K562 (cell line): Measurements from ENCODE around the gene PLXNA2. TPM values are rescaled to one million over a fixed set of nuclear protein-coding genes. Genes with fewer than 3 reads are reported as not detected.

Experiments used
- DMBX1 ChIP-seq: fragments of 250-450 bp; sonication (Bioruptor Pico); IDR thresholded peaks from 2 replicates; pipeline ENCODE4 v1.8.0; 2022; ENCODE audit warnings: inconsistent platforms, mild to moderate bottlenecking, moderate library complexity, borderline replicate concordance
- ETS2 ChIP-seq: IDR thresholded peaks from 2 replicates; pipeline ENCODE4 v1.6.1; 2016; ENCODE audit warnings: borderline replicate concordance, missing genetic modification characterization, mild to moderate bottlenecking, moderate library complexity, missing compliant biosample characterization; ENCODE audit not compliant: poor library complexity, severe bottlenecking
- FOS ChIP-seq: IDR thresholded peaks from 3 replicates; pipeline ENCODE4 v1.6.1; 2011; ENCODE audit not compliant: insufficient read length; ENCODE audit errors: extremely low read depth
- FOXA3 ChIP-seq, 2 experiments: fragments of 450-650 bp in 1 of 2; sonication (generic) in 1 of 2; formaldehyde crosslinking; IDR thresholded peaks in 1 of 2; conservative IDR thresholded peaks in 1 of 2; 2 replicates each; pipeline versions ENCODE4 v1.4.0 to v1.8.0; 2020 to 2022; ENCODE audit warnings: mild to moderate bottlenecking in 2 of 2, missing genetic modification reagents in 1 of 2
- FOXJ3 ChIP-seq: sonication (generic); formaldehyde crosslinking; IDR thresholded peaks from 2 replicates; pipeline ENCODE4 v1.4.0; 2020; ENCODE audit warnings: mild to moderate bottlenecking, missing genetic modification reagents
- GTF2E2 ChIP-seq: fragments of 200-800 bp; sonication (Bioruptor generic); IDR thresholded peaks from 2 replicates; pipeline ENCODE4 v1.6.1; 2016; ENCODE audit warnings: missing genetic modification characterization, missing compliant biosample characterization
- HDAC6 ChIP-seq: IDR thresholded peaks from 2 replicates; pipeline ENCODE4 v1.6.1; 2012; ENCODE audit warnings: low read depth, mild to moderate bottlenecking, control low read depth, inconsistent platforms, low read length, moderate library complexity
- JUND ChIP-seq, 2 experiments: IDR thresholded peaks; 2 replicates in 1 of 2; 3 replicates in 1 of 2; pipeline ENCODE4 v1.6.1; 2011; ENCODE audit warnings: borderline replicate concordance in 2 of 2, low read depth in 2 of 2, low read length in 2 of 2, improper control_type of control experiment in 1 of 2, missing biosample characterization in 1 of 2, missing genetic modification characterization in 1 of 2, missing genetic modification reagents in 1 of 2
- MEF2D ChIP-seq: conservative IDR thresholded peaks from 2 replicates; pipeline ENCODE4 v1.6.1; 2016; ENCODE audit warnings: low read depth, missing genetic modification characterization, missing compliant biosample characterization
- MTA3 ChIP-seq: fragments of 450-650 bp; formaldehyde crosslinking; IDR thresholded peaks from 2 replicates; pipeline ENCODE4 v1.6.1; 2017; ENCODE audit warnings: mild to moderate bottlenecking, borderline replicate concordance
- NFXL1 ChIP-seq: fragments of 450-650 bp; formaldehyde crosslinking; IDR thresholded peaks from 2 replicates; pipeline ENCODE4 v1.4.0; 2021; ENCODE audit warnings: mild to moderate bottlenecking
- NR2C2 ChIP-seq, 2 experiments: fragments of 200-800 bp in 1 of 2; sonication (Bioruptor generic) in 1 of 2; sonication (generic) in 1 of 2; formaldehyde crosslinking in 1 of 2; IDR thresholded peaks; 2 replicates each; pipeline versions ENCODE4 v1.6.1 to v1.8.0; 2016 to 2022; ENCODE audit warnings: mild to moderate bottlenecking in 1 of 2, missing compliant biosample characterization in 1 of 2, missing genetic modification characterization in 1 of 2, missing genetic modification reagents in 1 of 2
- PCBP1 ChIP-seq: fragments of 200-400 bp; formaldehyde crosslinking; IDR thresholded peaks from 2 replicates; pipeline ENCODE4 v1.6.1; 2018; ENCODE audit warnings: mild to moderate bottlenecking, low read depth, low read length; ENCODE audit not compliant: poor library complexity, severe bottlenecking
- PTTG1 ChIP-seq: fragments of 450-650 bp; IDR thresholded peaks from 2 replicates; pipeline ENCODE4 v1.6.1; 2016; ENCODE audit warnings: low read depth, mild to moderate bottlenecking, missing genetic modification characterization, missing compliant biosample characterization
- RBM22 ChIP-seq: fragments of 200-400 bp; formaldehyde crosslinking; IDR thresholded peaks from 2 replicates; pipeline ENCODE4 v1.6.1; 2018; ENCODE audit warnings: low read length, low read depth; ENCODE audit not compliant: poor library complexity, severe bottlenecking
- SLC30A9 ChIP-seq: fragments of 250-450 bp; sonication (Bioruptor Pico); IDR thresholded peaks from 2 replicates; pipeline ENCODE4 v1.8.0; 2022; ENCODE audit warnings: mild to moderate bottlenecking, moderate library complexity
- SREBF2 ChIP-seq: sonication (generic); formaldehyde crosslinking; IDR thresholded peaks from 2 replicates; pipeline ENCODE4 v1.4.0; 2020; ENCODE audit warnings: mild to moderate bottlenecking, missing genetic modification reagents
- SRF ChIP-seq, 2 experiments: fragments of 250-450, 450-650 bp in 1 of 2; sonication (Bioruptor Pico) in 1 of 2; sonication (generic) in 1 of 2; formaldehyde crosslinking; IDR thresholded peaks; 2 replicates each; pipeline versions ENCODE4 v1.5.0 to v1.5.1; 2020 to 2022; ENCODE audit warnings: mild to moderate bottlenecking in 1 of 2, missing genetic modification reagents in 1 of 2
- SUPT5H ChIP-seq: fragments of 450-650 bp; IDR thresholded peaks from 2 replicates; pipeline ENCODE4 v1.6.1; 2016
- TCF15 ChIP-seq: fragments of 250-450 bp; sonication (Bioruptor Pico); IDR thresholded peaks from 2 replicates; pipeline ENCODE4 v1.8.0; 2022; ENCODE audit warnings: moderate library complexity, mild to moderate bottlenecking, inconsistent platforms
- TFAM ChIP-seq: fragments of 250-450 bp; sonication (Bioruptor Pico); conservative IDR thresholded peaks from 2 replicates; pipeline ENCODE4 v1.5.0; 2021; ENCODE audit warnings: mild to moderate bottlenecking, moderate library complexity
- U2AF1 ChIP-seq: fragments of 200-400 bp; formaldehyde crosslinking; optimal IDR thresholded peaks from 2 replicates; pipeline ENCODE3; 2017; ENCODE audit warnings: mild to moderate bottlenecking, low read depth, low read length, moderate library complexity
- ZNF146 ChIP-seq: IDR thresholded peaks from one replicate; pipeline ENCODE4 v1.6.1; 2018; ENCODE audit warnings: missing compliant biosample characterization; ENCODE audit not compliant: unreplicated experiment
- ZNF165 ChIP-seq: fragments of 250-450 bp; sonication (Bioruptor Pico); IDR thresholded peaks from 2 replicates; pipeline ENCODE4 v1.4.0; 2020; ENCODE audit warnings: borderline replicate concordance
- ZNF511 ChIP-seq: sonication (generic); formaldehyde crosslinking; IDR thresholded peaks from 2 replicates; pipeline ENCODE4 v1.8.0; 2022; ENCODE audit warnings: mild to moderate bottlenecking, missing genetic modification reagents
- polyA plus RNA-seq, 8 experiments: library from polyadenylated mRNA; depleted of rRNA in 4 of 8; stranded (reverse) in 5 of 8; unstranded in 3 of 8; fragments of >200 nt; fragmentation: Nextera tagmentation in 2 of 8; fragmentation: Illumina TruSeq in 1 of 8; extraction: Ambion mirVana in 2 of 8; extraction: Trizol in 1 of 8; gene quantifications; 2 replicates each; pipeline versions ENCODE4 v1.2.1 to v1.2.3, GENCODE V29; 2011 to 2014; ENCODE audit warnings: inconsistent platforms in 1 of 8, missing spikeins in 1 of 8
- total RNA-seq, 7 experiments: library from RNA; depleted of rRNA in 6 of 7; stranded (reverse); fragments of >200 nt in 6 of 7; fragmentation: Illumina TruSeq in 2 of 7; extraction: Trizol in 2 of 7; gene quantifications; 2 replicates each; pipeline versions ENCODE4 v1.2.1 to v1.2.3, GENCODE V29; 2011 to 2021; ENCODE audit warnings: low replicate concordance in 1 of 7

PLXNA2 gene
- total and polyA plus RNA-seq, 9 of the 15 experiments (the other 6 are each of a cell fraction or from before 2014, with no cell fraction given): 0.01 to 1.3 (median 0.32) TPM

GRCh38 chr1:208183977-208184911 is 59.9 kb downstream of the PLXNA2 start (continued):
- TF ChIP-seq NFXL1: no peak
- no peak for TF ChIP-seq SRF (CRISPR knock-in tag; IDR thresholded peaks at IDR 0.05)
- TF ChIP-seq RBM22: no peak
- no peak for TF ChIP-seq ZNF511 (CRISPR knock-in tag)
- no peak for TF ChIP-seq ETS2
- no peak for TF ChIP-seq PTTG1 (tag)
- peak; percentile 94 for TF ChIP-seq JUND (IDR thresholded peaks at IDR 0.05; ENCODE audit: borderline replicate concordance, low read depth, low read length)
- TF ChIP-seq JUND (tag; IDR thresholded peaks at IDR 0.05; ENCODE audit: borderline replicate concordance, low read depth, low read length): peak; percentile 91; the same call in 2 of the 3 replicates
- TF ChIP-seq MEF2D (tag): no peak
- peak; percentile 34; the same call in 1 of the 2 replicates for TF ChIP-seq DMBX1 (CRISPR knock-in tag)
- no peak for TF ChIP-seq SLC30A9 (CRISPR knock-in tag)
- TF ChIP-seq PCBP1: no peak
- TF ChIP-seq SUPT5H: no peak
- TF ChIP-seq FOXJ3 (CRISPR knock-in tag): no peak
- no peak for TF ChIP-seq TFAM (CRISPR knock-in tag)
- TF ChIP-seq U2AF1: no peak
- TF ChIP-seq GTF2E2: no peak
- no peak for TF ChIP-seq ZNF165
- no peak for TF ChIP-seq ZNF146 (CRISPR knock-in tag)
- TF ChIP-seq HDAC6: no peak
- TF ChIP-seq SREBF2 (CRISPR knock-in tag): no peak
- no peak for TF ChIP-seq TCF15 (CRISPR knock-in tag)
- TF ChIP-seq FOXA3 (CRISPR knock-in tag; conservative IDR thresholded peaks at IDR 0.05 in 1 of 2, IDR thresholded peaks at IDR 0.05 in 1 of 2): no peak
- TF ChIP-seq MTA3: peak; percentile 87; the same call in 1 of the 2 replicates
- TF ChIP-seq FOS: peak; percentile 11
- TF ChIP-seq NR2C2 (CRISPR knock-in tag; IDR thresholded peaks at IDR 0.05): 0 out of 2 replicates have a peak, but pooled peaks have one; percentile 13
- peak; percentile 35; the same call in 1 of the 2 replicates for TF ChIP-seq NR2C2 (tag; IDR thresholded peaks at IDR 0.05)
